Measurements from ENCODE around the gene VWA1.
"Not testable (repeated sequence)": the region's sequence is repeated elsewhere in the genome, so short reads cannot be mapped to it uniquely, and the experiment has no call there.

Gene VWA1

GRCh38 chr1:1449099-1449739, 13.7 kb downstream of the VWA1 start, which contains the start of gene ATAD3C:
ATAD3C (plus strand) TSS chr1:1449689; CDS start chr1:1450684, 995 bp downstream.
- Mint-ChIP-seq H3K27me3 (peaks cover 5% of the 10 kb centered on the region), H3K4me1 (ENCODE audit: low read depth) (no peaks in the 10 kb centered on the region), H3K27ac (no peak within 1 kb of the TSS), H3K9me3 (no peaks in the 10 kb centered on the region), H3K36me3 (ENCODE audit: low read depth) (no peaks in the 10 kb centered on the region), H3K4me3 (no peak within 1 kb of the TSS)

GRCh38 chr1:1450616-1451015, 15.1 kb downstream of the VWA1 start:
- H3K36me3 Mint-ChIP-seq (ENCODE audit: low read depth); H3K27ac Mint-ChIP-seq; H3K4me1 Mint-ChIP-seq (ENCODE audit: low read depth); H3K9me3 Mint-ChIP-seq; H3K27me3 Mint-ChIP-seq; H3K4me3 Mint-ChIP-seq: not testable (repeated sequence)

- Mint-ChIP-seq H3K27ac (no peak overlapping the region), H3K27me3 (peaks cover 5% of the 10 kb centered on the region), H3K4me3 (no peak overlapping the region), H3K4me1 (ENCODE audit: low read depth) (no peaks in the 10 kb centered on the region), H3K9me3 (no peaks in the 10 kb centered on the region), H3K36me3 (ENCODE audit: low read depth) (no peaks in the 10 kb centered on the region)
These were observed 16.3 kb downstream of the VWA1 start for GRCh38 chr1:1451696-1452364.

GRCh38 chr1:1452365-1452739, 16.9 kb downstream of the VWA1 start:
- not testable (repeated sequence) for H3K36me3 Mint-ChIP-seq (ENCODE audit: low read depth); H3K9me3 Mint-ChIP-seq

GRCh38 chr1:1452882-1453281, 17.4 kb downstream of the VWA1 start:
- Mint-ChIP-seq H3K4me1 (ENCODE audit: low read depth) (no peaks in the 10 kb centered on the region), H3K27ac (no peak overlapping the region), H3K4me3 (no peak overlapping the region)

More at GRCh38 chr1:1452365-1452739, 16.9 kb downstream of the VWA1 start:
- H3K4me1 Mint-ChIP-seq (ENCODE audit: low read depth); H3K27me3 Mint-ChIP-seq; H3K4me3 Mint-ChIP-seq; H3K27ac Mint-ChIP-seq: not testable (repeated sequence)

GRCh38 chr1:1454286-1455056, 19.0 kb downstream of the VWA1 start:
- not testable (repeated sequence) for H3K27me3 Mint-ChIP-seq; H3K36me3 Mint-ChIP-seq (ENCODE audit: low read depth); H3K4me1 Mint-ChIP-seq (ENCODE audit: low read depth); H3K4me3 Mint-ChIP-seq; H3K9me3 Mint-ChIP-seq; H3K27ac Mint-ChIP-seq

More at GRCh38 chr1:1452882-1453281, 17.4 kb downstream of the VWA1 start:
- H3K9me3 Mint-ChIP-seq: no peaks in the 10 kb centered on the region
- H3K27me3 Mint-ChIP-seq: peaks cover 5% of the 10 kb centered on the region
- no peaks in the 10 kb centered on the region for H3K36me3 Mint-ChIP-seq (ENCODE audit: low read depth)

- no peaks in the 10 kb centered on the region for H3K27me3 Mint-ChIP-seq
- H3K27ac Mint-ChIP-seq: no peak overlapping the region
- no peak overlapping the region for H3K4me3 Mint-ChIP-seq
- H3K36me3 Mint-ChIP-seq (ENCODE audit: low read depth): no peaks in the 10 kb centered on the region
- no peaks in the 10 kb centered on the region for H3K9me3 Mint-ChIP-seq
- no peaks in the 10 kb centered on the region for H3K4me1 Mint-ChIP-seq (ENCODE audit: low read depth)
These were observed 19.9 kb downstream of the VWA1 start for GRCh38 chr1:1455366-1455884.

GRCh38 chr1:1455934-1456333, 20.4 kb downstream of the VWA1 start:
- H3K4me3 Mint-ChIP-seq; H3K36me3 Mint-ChIP-seq (ENCODE audit: low read depth); H3K9me3 Mint-ChIP-seq; H3K27ac Mint-ChIP-seq; H3K27me3 Mint-ChIP-seq; H3K4me1 Mint-ChIP-seq (ENCODE audit: low read depth): not testable (repeated sequence)

- not testable (repeated sequence) for H3K27me3 Mint-ChIP-seq; H3K4me3 Mint-ChIP-seq; H3K4me1 Mint-ChIP-seq (ENCODE audit: low read depth); H3K36me3 Mint-ChIP-seq (ENCODE audit: low read depth); H3K27ac Mint-ChIP-seq; H3K9me3 Mint-ChIP-seq
These were observed 21.3 kb downstream of the VWA1 start for GRCh38 chr1:1456683-1457255.

- not testable (repeated sequence) for H3K9me3 Mint-ChIP-seq; H3K36me3 Mint-ChIP-seq (ENCODE audit: low read depth); H3K27me3 Mint-ChIP-seq; H3K4me1 Mint-ChIP-seq (ENCODE audit: low read depth); H3K4me3 Mint-ChIP-seq; H3K27ac Mint-ChIP-seq
These were observed 23.7 kb downstream of the VWA1 start for GRCh38 chr1:1459156-1459555.

GRCh38 chr1:1459711-1460110, 24.2 kb downstream of the VWA1 start:
- H3K27me3 Mint-ChIP-seq; H3K9me3 Mint-ChIP-seq; H3K4me3 Mint-ChIP-seq; H3K27ac Mint-ChIP-seq; H3K4me1 Mint-ChIP-seq (ENCODE audit: low read depth); H3K36me3 Mint-ChIP-seq (ENCODE audit: low read depth): not testable (repeated sequence)

- Mint-ChIP-seq H3K4me1 (ENCODE audit: low read depth) (no peaks in the 10 kb centered on the region), H3K9me3 (no peaks in the 10 kb centered on the region), H3K4me3 (no peak overlapping the region), H3K36me3 (ENCODE audit: low read depth) (no peaks in the 10 kb centered on the region), H3K27ac (no peak overlapping the region), H3K27me3 (no peaks in the 10 kb centered on the region)
These were observed 25.1 kb downstream of the VWA1 start for GRCh38 chr1:1460540-1461130.

- Mint-ChIP-seq H3K27me3 (no peaks in the 10 kb centered on the region), H3K9me3 (no peaks in the 10 kb centered on the region), H3K36me3 (ENCODE audit: low read depth) (no peaks in the 10 kb centered on the region), H3K4me1 (ENCODE audit: low read depth) (no peaks in the 10 kb centered on the region), H3K27ac (no peak overlapping the region), H3K4me3 (peak overlapping the region; percentile 45)
These were observed 26.3 kb downstream of the VWA1 start for GRCh38 chr1:1461721-1462317.

- Mint-ChIP-seq H3K4me1 (ENCODE audit: low read depth) (no peaks in the 10 kb centered on the region), H3K27ac (no peak overlapping the region), H3K36me3 (ENCODE audit: low read depth) (no peaks in the 10 kb centered on the region), H3K27me3 (no peaks in the 10 kb centered on the region), H3K9me3 (no peaks in the 10 kb centered on the region), H3K4me3 (peak overlapping the region; percentile 45)
These were observed 27.0 kb downstream of the VWA1 start for GRCh38 chr1:1462318-1462966.

All from stimulated activated naive CD8-positive, alpha-beta T cell treated with anti-CD3 and anti-CD28 coated beads, Interleukin-15, Interleukin-2, amounts not matched to agents 100 ng/mL and 50 ng/mL, for 24 hours (primary cell).